Measurements from ENCODE around the gene CCDC57. TPM values are rescaled to one million over a fixed set of nuclear protein-coding genes. Genes with fewer than 3 reads are reported as not detected.

The CCDC57 gene
- total RNA-seq, 1 donor from 2014 or later: 10.8 TPM

GRCh38 chr17:82225368-82226029 lies 12.9 kb upstream of the CCDC57 start:
- TF ChIP-seq CTCF (IDR thresholded peaks at IDR 0.05; ENCODE audit: insufficient read depth, low read length, severe bottlenecking): no peak
- H3K4me3 ChIP-seq (ENCODE audit: low read depth, low read length): no peak overlapping the region
- no peaks in the 10 kb centered on the region for H3K36me3 ChIP-seq (ENCODE audit: control insufficient read depth, insufficient read depth, low read length)
- no peaks in the 10 kb centered on the region for H3K27me3 ChIP-seq (ENCODE audit: control insufficient read depth, insufficient read depth, low read length)
- DNase-seq (ENCODE audit: low read depth) (no peak), FAIRE-seq (no peak)

GRCh38 chr17:82224666-82225065 lies 12.0 kb upstream of the CCDC57 start:
- no peak for FAIRE-seq
- Histone ChIP-seq H3K36me3 (ENCODE audit: control insufficient read depth, insufficient read depth, low read length) (no peaks in the 10 kb centered on the region), H3K27me3 (ENCODE audit: control insufficient read depth, insufficient read depth, low read length) (no peaks in the 10 kb centered on the region), H3K4me3 (ENCODE audit: low read depth, low read length) (no peak overlapping the region)
- DNase-seq (ENCODE audit: low read depth): no peak
- TF ChIP-seq CTCF (IDR thresholded peaks at IDR 0.05; ENCODE audit: insufficient read depth, low read length, severe bottlenecking): no peak

- Histone ChIP-seq H3K36me3 (ENCODE audit: control insufficient read depth, insufficient read depth, low read length) (no peaks in the 10 kb centered on the region), H3K27me3 (ENCODE audit: control insufficient read depth, insufficient read depth, low read length) (no peaks in the 10 kb centered on the region), H3K4me3 (ENCODE audit: low read depth, low read length) (no peak overlapping the region)
- TF ChIP-seq CTCF (IDR thresholded peaks at IDR 0.05; ENCODE audit: insufficient read depth, low read length, severe bottlenecking): no peak
- DNase-seq (ENCODE audit: low read depth) (no peak), FAIRE-seq (no peak)
Observed at GRCh38 chr17:82223517-82223916, 10.9 kb upstream of the CCDC57 start.

- FAIRE-seq: no peak
- no peak for DNase-seq (ENCODE audit: low read depth)
- no peak for TF ChIP-seq CTCF (IDR thresholded peaks at IDR 0.05; ENCODE audit: insufficient read depth, low read length, severe bottlenecking)
- Histone ChIP-seq H3K36me3 (ENCODE audit: control insufficient read depth, insufficient read depth, low read length) (no peaks in the 10 kb centered on the region), H3K4me3 (ENCODE audit: low read depth, low read length) (no peak overlapping the region), H3K27me3 (ENCODE audit: control insufficient read depth, insufficient read depth, low read length) (no peaks in the 10 kb centered on the region)
Observed at GRCh38 chr17:82222816-82223215, 10.2 kb upstream of the CCDC57 start.

- TF ChIP-seq CTCF (IDR thresholded peaks at IDR 0.05; ENCODE audit: insufficient read depth, low read length, severe bottlenecking): no peak
- Histone ChIP-seq H3K4me3 (ENCODE audit: low read depth, low read length) (no peak overlapping the region), H3K36me3 (ENCODE audit: control insufficient read depth, insufficient read depth, low read length) (no peaks in the 10 kb centered on the region), H3K27me3 (ENCODE audit: control insufficient read depth, insufficient read depth, low read length) (no peaks in the 10 kb centered on the region)
- DNase-seq (ENCODE audit: low read depth): no peak
- FAIRE-seq: no peak
Observed at GRCh38 chr17:82221341-82221902, 8.8 kb upstream of the CCDC57 start.

All from bronchial epithelial cell (primary cell).